HG03575 (cell line): ENCODE data around the gene LIX1L.

Experiments used
- ATAC-seq: cut with Tn5 transposase; IDR thresholded peaks from one replicate; pipeline ENCODE4 v1.9.1; 2021; ENCODE audit not compliant: unreplicated experiment, insufficient number of reproducible peaks, low FRiP score; ENCODE audit errors: extremely low read depth

The LIX1L gene

DNA sequence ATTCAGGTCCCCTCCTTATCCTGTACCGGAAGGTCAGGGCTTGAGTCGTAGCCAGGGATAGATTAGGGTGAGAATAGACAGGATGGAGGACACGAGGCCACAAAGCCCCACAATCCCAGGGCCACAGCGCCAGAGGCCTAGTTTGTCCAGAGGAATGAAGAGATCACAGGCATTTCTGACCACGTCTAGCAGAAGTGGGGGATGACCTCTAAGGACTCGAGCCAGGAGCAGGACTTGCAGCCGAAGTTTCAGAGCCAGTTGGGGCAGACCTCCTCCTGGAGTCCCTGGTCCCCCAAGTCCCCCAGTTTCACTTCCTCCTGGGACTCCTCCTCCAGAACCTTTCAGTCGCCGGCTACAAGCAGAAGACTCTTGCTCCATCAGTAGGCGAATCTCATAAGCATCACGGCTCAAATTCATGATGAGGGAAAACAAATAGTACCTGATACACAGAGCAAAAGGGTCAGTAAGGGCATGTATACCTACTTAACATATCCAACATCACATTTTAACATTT lies 45.6 kb downstream of the LIX1L start:
- ATAC-seq: no peak

DNA sequence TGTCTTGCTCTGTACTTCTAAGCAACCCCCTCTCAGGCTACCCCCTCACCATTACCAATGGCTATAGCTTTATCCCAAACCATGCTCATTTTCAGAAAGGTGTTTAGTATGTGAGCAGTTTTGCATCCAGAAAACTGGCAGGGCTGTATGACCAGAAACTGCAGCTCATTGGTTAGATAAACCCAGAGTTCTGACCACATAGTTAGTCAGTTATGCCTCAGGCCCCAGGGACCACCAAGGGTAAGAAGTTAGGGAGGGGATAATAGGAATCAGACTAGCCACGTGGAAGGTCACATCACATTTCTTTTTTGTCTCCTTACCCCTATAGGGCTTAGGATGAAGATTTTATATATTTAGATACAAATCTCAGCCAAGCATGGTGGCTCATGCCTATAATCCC lies 49.2 kb downstream of the LIX1L start:
- no peak for ATAC-seq

DNA sequence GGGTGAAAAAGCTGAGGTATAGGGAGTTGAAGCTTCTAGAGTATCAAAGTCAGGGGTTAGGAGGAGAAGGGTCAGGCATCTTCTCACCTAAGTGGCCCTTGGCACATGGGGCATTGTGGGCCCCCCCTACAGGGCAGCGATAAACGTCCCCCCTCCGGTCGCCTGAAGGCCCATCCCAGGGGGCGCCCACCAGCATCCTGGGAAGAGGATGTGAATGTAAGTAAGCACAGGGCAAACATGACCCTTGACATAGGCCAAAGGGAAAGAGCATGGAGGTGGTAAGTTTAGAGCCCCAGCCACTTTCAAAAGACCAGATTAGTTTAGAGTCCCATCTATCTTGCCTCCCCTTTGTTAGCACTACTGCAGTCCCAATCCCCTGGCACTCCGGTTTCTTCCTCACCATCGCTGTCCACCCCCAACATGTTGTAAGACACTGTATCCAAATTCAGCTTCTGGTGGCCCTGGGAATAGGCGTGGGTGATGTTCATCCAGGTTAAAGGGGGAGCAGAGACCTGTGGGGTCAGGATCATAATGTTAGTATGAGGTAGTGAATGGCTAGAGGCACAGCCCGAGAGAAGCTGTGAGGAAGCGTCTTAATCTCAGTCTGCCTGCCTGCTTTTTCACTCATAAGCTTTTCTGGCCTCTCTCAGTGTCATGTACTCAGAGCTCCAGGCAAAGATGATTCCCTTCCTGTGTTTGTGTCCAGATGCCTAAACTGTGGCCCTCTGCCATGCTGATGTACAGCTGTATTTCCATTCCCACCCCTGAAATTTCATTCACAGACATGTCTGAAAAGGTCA lies 50.7 kb downstream of the LIX1L start:
- no peak for ATAC-seq

DNA sequence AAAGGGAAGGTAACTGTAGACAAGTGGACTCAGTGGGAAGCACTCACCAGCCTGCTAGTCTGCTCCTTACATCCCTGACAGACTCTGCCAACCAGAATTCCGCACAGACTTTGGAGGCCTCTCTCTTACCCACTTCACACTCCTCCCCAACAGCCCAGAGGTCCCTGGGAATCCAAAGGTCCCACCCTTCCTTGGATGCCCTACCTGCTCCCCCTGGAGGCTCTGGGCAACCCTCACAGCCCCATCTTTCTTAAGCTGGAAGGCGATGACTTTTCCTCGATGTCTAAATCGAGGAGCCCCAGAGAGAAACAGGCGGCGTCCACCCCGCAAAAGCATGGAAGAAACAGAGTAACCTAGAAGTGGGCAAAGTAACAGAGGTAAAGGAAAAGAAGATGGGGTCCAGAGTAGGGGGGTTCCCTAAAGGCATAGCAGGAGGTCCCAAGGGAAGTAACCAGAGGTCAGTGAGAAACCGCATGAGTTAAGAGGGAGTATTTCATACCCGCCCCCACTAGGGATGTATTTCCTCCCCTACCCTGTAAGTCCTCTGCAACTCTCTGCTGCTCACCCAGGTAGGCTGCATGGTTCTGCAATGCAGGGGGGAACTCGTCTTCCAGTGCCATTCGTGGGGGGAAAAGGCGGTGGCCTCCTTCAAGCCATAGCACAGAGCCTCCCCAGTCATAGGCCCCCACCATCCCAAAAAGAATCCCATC lies 56.4 kb downstream of the LIX1L start:
- no peak for ATAC-seq

DNA sequence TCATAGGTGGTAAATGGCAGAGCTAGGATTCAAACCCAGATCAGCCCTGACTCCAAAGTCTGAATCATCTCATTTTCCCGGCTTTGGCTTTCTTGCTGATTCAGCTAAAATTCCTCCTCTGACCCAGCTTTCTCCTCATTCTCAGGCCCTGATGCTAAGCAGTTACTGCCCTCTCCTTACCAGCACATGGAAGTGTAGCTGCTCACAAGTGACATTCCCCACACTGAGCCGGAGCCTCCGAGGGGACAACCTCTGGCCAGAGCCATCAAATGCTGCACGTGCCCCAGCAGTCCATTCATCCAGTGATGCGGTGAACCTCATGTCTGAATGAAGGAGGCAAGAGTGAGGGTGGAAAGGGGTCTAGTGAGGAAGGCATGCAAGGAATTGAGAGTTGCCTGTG lies 59.1 kb downstream of the LIX1L start:
- ATAC-seq: no peak

DNA sequence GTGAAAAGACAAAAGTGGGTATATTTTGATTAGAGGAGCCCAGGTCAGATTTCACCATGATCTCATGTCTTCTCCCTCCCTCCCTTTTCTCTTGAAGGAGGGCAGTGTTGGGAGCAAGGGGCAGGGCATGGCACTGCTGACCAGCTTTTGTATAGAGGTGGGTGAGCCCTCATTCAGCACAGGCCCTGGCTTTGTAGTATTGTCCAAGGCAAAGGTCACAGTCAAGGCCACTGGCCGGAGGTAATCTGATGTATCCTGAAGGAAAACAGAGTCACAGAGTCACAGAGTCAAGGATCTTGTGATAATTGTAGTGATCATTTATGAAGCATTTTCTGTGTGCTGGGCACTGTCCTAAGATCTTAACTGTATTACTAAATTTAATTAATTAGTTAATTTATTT lies 59.8 kb downstream of the LIX1L start:
- ATAC-seq: no peak

DNA sequence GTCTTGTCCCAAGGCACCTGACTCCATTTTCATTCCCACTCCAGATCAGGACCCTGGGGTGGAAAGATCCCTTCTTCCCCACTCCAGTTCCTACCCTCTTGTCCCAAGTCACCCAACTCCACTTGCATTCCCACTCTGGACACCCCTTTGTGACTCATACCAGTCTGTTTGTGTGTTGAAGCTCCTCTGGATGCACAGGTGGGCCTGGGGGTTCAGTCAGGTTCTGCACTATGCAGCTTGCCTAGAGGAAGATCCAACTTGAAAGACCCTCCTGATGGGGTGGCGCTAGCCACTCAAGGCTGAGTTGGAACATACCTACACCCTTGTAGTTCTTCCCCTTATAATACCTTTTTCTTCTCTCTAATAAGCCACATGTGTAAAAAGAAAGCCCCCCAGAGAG lies 62.3 kb downstream of the LIX1L start:
- no peak for ATAC-seq

DNA sequence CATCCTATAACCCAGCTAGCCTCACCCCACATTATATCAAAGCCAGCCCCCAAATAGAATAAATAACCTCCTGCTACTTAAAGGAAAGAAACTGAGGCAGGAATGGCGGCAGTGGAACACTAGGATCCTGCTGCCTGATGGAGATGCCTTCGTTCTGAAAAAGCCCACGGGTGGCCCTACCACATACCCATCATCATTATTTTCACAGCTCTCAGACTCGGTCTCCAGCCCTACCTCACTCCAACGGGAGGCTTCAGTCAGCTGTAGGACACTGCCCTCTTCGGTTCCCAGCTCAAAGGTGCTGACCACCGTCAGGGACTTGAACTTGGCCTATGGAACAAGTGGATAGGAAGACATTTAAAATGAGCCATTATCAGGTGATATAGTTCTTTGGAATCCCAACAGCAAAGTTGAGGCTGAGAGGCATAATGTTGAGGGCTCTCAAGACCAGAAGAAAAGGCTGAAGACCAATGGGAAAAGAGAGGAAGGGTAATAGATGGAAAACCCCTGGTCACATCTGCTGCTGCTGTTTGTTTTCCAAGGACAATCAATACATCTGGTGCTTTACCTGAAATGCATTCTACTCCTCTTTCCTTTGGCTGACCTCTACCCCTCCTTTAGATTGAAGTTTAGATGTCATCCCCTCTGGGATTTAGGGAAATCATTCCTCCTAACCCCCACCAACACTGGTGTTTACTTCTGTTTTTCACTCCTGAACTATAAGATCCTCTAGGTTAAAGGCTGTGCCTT lies 64.3 kb downstream of the LIX1L start:
- no peak for ATAC-seq

DNA sequence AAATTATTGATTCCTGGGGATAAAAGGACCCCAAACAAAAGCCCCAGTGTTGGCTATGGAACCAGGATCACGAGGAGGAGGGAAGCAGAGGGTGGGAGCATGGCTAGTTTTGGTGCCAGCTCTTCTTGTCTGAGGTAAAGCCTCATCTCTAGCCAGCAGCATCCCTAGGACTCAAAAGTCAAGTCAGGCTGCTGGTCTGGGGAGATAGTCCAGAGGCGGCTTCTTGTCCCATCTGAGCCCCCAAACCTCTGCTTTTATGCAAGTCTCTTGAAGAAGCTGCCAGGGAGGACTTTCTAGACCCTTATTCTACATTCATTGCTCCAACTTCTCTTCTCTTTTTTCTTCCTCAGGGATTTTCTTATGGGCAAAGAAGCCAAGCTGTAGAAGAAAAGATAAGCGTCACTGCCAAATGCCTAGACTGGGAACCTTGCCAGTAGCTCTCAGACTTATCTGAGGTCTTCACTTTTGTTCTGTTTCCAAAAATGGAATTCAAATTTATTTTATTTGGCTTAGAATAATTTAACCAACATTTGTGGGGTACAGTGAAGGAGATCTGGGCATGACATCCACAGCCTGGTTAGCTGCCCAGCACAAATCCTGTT lies 65.2 kb downstream of the LIX1L start:
- ATAC-seq: no peak

DNA sequence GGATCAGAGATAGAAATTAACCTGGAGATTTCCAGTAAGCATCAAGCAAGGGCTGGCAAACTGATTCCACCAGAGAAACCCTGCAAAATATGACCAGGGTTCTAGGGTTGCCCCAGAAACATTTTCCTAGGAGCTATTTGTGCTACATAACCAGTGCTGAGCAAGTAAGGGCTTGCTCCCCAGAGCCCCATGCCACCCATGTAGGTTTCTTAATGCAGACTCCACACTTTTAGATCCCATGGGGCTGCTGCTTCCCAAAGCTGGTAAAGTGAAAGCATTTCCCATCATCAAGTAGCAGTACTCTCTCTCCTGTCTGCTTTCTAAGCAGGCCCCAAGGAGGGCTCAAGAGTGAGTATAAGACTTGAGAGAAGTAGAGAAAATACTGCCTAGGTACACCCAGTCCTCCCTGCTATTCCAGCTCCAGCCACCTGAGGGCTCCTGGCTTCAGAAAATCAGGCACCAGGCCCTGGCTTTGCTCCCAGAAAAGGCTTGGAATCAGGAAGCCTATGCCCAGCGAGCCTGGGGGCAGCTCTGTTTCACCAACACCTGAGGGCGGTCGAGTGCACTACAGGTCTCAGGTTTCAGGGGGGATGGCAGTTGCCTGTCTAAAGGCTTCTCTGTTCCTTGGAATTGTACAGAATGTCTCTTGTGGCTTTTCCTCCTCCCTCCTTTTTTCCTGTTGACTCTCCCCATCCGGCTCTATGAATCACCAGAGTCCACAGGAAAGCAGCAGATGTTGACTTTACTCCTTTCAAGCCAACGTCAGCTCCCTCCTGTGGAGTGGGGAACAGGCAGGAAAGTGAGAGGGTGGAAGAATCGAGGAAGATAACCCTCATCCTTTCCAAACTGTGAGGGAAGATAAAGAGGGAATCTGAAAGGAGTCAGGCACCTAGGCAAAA lies 66.0 kb downstream of the LIX1L start:
- no peak for ATAC-seq

DNA sequence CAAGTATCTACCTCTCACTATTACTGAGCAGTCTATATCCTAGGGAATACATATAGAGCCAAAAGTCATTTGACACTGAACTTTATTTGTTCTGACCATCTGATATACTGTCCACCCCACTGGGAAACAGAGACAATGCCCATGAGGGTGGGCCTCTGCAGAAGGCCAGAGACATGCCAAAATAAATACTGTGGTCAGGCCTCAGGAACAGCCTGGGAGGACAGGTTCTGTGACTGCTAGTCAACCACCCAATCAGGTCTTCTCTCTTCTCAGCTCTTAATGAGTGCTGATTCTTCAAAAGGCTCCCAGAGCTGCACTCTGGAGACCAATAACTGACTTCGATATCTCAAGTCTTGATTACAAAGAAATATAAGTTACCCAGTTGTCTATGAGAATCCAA lies 66.7 kb downstream of the LIX1L start:
- no peak for ATAC-seq

DNA sequence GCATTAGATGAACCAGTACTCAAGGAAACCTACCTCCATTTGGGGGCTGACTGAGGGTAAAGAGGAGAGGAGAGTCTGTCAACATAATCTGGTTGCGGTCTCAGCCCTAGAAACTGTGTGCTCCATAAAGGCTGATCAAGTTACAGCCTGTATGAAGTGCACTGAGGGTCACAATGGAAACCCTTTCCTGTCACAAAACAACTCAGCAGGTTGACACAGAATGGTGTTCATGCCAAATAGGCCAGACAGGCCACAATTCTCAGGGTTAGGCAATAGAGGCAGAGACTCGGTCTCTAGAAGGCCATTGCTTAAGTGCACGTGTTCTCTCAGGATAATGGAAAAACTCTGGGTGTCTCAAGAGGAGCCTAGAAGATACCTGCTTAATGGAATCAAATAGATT lies 68.1 kb downstream of the LIX1L start:
- no peak for ATAC-seq

DNA sequence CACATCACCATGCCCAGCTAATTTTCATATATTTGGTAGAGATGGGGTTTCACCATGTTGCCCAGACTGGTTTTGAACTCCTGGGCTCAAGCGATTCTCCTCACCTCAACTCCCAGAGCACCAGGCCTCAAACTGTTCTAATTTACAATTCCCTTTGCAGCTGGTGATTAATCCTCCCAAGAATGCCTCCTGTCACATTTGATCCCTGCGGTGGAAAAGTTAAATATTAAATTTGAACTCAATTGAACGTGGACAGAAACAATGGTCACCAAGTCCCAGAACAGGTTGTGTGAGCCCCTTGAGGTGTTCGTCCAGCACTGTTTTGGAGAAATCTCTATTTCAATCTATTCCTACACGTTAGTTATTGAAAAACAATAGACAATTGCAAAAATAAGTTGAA lies 70.2 kb downstream of the LIX1L start:
- no peak for ATAC-seq

DNA sequence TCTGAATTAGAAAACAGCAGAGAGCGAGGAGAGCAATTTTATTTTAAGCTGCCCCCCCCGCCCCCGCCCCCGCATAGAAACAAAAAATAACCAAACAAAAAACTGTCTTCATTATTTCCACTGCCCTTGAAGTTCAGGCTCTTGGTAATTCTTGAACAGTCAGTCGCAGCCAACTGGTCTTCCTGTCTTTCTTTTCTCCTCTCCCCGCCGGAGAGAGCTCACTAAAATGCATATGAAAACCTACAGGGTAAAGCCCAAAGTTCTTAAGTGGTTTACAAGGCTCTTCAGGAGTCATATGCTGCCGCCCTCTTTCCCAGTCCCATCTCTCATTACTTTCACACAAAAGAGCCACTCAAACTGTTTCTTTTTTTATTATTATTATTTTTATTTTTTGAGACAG lies 71.0 kb downstream of the LIX1L start:
- ATAC-seq: no peak

DNA sequence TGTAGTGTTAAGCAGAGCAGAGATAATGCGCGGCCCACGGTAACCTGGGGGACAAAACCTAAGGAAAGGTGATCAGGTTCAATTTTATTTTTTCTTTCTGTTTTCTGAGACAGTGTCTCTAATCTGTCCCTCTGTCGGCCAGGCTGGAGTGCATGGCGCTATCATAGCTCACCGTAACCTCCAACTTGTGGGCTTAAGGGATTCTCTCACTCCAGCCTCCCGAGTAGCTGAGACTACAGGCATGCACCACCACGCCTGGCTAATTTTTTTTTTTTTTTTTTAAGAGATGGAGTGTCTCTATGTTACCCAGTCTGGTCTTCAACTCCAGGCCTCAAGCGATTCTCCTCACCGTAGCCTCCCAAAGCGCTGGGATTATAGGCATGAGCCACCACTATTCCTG lies 71.4 kb downstream of the LIX1L start:
- ATAC-seq: no peak

DNA sequence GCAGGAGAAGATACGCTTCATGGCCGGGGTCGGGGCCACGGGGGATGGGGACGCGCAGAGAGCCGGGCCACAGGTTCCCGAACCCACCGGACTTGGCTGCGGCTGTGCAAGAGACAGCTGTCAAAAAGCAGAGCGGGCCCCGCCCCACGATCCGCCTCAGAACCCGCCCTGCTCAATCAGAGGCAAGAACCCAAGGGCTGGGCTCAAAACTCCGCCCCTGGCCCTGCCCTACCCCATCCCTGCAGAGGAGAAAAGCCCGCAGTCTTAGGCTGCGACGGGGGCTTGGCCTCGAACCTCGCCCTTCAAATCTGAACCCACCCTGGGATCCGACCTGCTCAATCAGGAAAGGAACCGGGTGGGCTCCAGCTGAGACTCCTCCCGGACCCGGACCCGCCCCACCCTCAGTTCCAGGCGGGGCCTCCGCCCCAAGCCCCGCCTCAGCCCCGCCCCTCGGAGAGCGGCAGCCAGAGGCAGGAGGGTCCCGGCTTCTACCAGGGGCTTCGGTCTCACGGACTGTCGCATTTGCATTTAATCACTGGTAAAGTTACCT lies 72.0 kb downstream of the LIX1L start, which contains the start of gene ANKRD35:
ANKRD35 (minus strand) TSS at position 129 of the 550 bp plus-strand sequence; CDS start at position 21, 108 bp downstream.
- peak; percentile 83 for ATAC-seq

DNA sequence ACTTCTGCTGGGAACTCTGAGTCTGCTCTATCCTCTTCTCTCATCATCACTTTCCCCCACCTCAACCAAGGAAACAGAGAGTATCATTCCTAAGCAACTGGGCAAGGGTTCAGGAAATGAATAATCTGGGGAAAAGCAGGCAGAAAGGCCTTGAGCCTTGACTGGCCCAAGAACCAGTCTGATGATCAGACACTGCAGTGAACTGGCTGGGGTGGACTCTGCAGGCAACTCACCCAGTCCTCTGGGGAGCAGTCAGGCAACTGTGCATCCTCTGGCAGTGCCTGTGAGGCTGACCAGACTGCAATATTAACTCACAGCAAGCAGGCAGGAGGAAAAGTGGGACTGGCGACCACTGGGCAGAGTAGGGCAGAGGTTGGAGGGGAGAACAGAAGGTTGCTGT lies 73.1 kb downstream of the LIX1L start:
- ATAC-seq: no peak
